ENCODE data around the gene PLA2G2F. TPM values are rescaled to one million over a fixed set of nuclear protein-coding genes. Genes with fewer than 3 reads are reported as not detected.

Gene PLA2G2F
- polyA plus RNA-seq (ENCODE audit: insufficient read length in 4 of 4): under 1 TPM; 0.14 to 0.65 (median 0.37) TPM

GRCh38 chr1:20138961-20139550 is at the start of gene PLA2G2F:
TSS of gene PLA2G2F (plus strand) at chr1:20139323. CDS start at chr1:20139428, 105 bp downstream.
- DNase-seq (ENCODE audit: low read depth in 4 of 4, low spot score in 2 of 4): no peak

GRCh38 chr1:20089328-20090077 is 49.6 kb upstream of the PLA2G2F start:
- DNase-seq (ENCODE audit: low read depth in 4 of 4, low spot score in 2 of 4): no peak

- no peak for DNase-seq (ENCODE audit: low read depth in 4 of 4, low spot score in 2 of 4)
Measured at GRCh38 chr1:20090119-20090518, 49.0 kb upstream of the PLA2G2F start.

- no peak for DNase-seq (ENCODE audit: low read depth in 4 of 4, low spot score in 2 of 4)
Measured at GRCh38 chr1:20090641-20091040, 48.5 kb upstream of the PLA2G2F start.

- no peak for DNase-seq (ENCODE audit: low read depth in 4 of 4, low spot score in 2 of 4)
Measured at GRCh38 chr1:20093303-20093702, 45.8 kb upstream of the PLA2G2F start.

GRCh38 chr1:20093940-20094391 is 45.2 kb upstream of the PLA2G2F start:
- no peak for DNase-seq (ENCODE audit: low read depth in 4 of 4, low spot score in 2 of 4)

GRCh38 chr1:20095564-20096434 is 43.3 kb upstream of the PLA2G2F start:
- no peak for DNase-seq (ENCODE audit: low read depth in 4 of 4, low spot score in 2 of 4)

- DNase-seq (ENCODE audit: low read depth in 4 of 4, low spot score in 2 of 4): no peak
Measured at GRCh38 chr1:20096840-20097447, 42.2 kb upstream of the PLA2G2F start.

- DNase-seq (ENCODE audit: low read depth in 4 of 4, low spot score in 2 of 4): no peak
Measured at GRCh38 chr1:20099533-20099932, 39.6 kb upstream of the PLA2G2F start.

GRCh38 chr1:20100632-20101355 is 38.3 kb upstream of the PLA2G2F start:
- no peak for DNase-seq (ENCODE audit: low read depth in 4 of 4, low spot score in 2 of 4)

- no peak for DNase-seq (ENCODE audit: low read depth in 4 of 4, low spot score in 2 of 4)
Measured at GRCh38 chr1:20102875-20103274, 36.2 kb upstream of the PLA2G2F start.

- no peak for DNase-seq (ENCODE audit: low read depth in 4 of 4, low spot score in 2 of 4)
Measured at GRCh38 chr1:20105856-20106255, 33.3 kb upstream of the PLA2G2F start.

GRCh38 chr1:20107351-20107750 is 31.8 kb upstream of the PLA2G2F start:
- no peak for DNase-seq (ENCODE audit: low read depth in 4 of 4, low spot score in 2 of 4)

GRCh38 chr1:20107796-20108195 is 31.3 kb upstream of the PLA2G2F start:
- no peak for DNase-seq (ENCODE audit: low read depth in 4 of 4, low spot score in 2 of 4)

GRCh38 chr1:20108366-20109123 is 30.6 kb upstream of the PLA2G2F start:
- no peak for DNase-seq (ENCODE audit: low read depth in 4 of 4, low spot score in 2 of 4)

GRCh38 chr1:20109223-20109856 is 29.8 kb upstream of the PLA2G2F start:
- DNase-seq (ENCODE audit: low read depth in 4 of 4, low spot score in 2 of 4): no peak

- no peak for DNase-seq (ENCODE audit: low read depth in 4 of 4, low spot score in 2 of 4)
Measured at GRCh38 chr1:20110679-20111078, 28.4 kb upstream of the PLA2G2F start.

- DNase-seq (ENCODE audit: low read depth in 4 of 4, low spot score in 2 of 4): no peak
Measured at GRCh38 chr1:20111452-20111851, 27.7 kb upstream of the PLA2G2F start.

Data from left renal cortex interstitium (tissue), 4 donors.